NCI-H226 (cell line): ENCODE measurements around the gene MS4A5.

Experiments
- DNase-seq: peaks from one replicate; pipeline ENCODE4 v3.0.0-alpha.2; 2015

MS4A5 gene

GRCh38 chr11:60485987-60486386 lies 56.6 kb downstream of the MS4A5 start:
- DNase-seq: no peak

GRCh38 chr11:60492488-60493009 lies 63.2 kb downstream of the MS4A5 start, which contains the start of gene MS4A12:
TSS of gene MS4A12 (plus strand) at chr11:60492778. CDS start at chr11:60497319, 4,541 bp downstream.
- no peak for DNase-seq

- DNase-seq: no peak
These were observed 64.1 kb downstream of the MS4A5 start for GRCh38 chr11:60493454-60493853.
